CD1c-positive myeloid dendritic cell (primary cell): ENCODE measurements around the gene SSNA1.
"Not testable (repeated sequence)": the region's sequence is repeated elsewhere in the genome, so short reads cannot be mapped to it uniquely, and the experiment has no call there.

Source experiments
- DNase-seq: peaks from one replicate; pipeline ENCODE4 v3.0.0-alpha.2; 2016; ENCODE audit errors: extremely low spot score

Gene SSNA1

GRCh38 chr9:137231372-137232039 lies 43.0 kb downstream of the SSNA1 start:
- no peak for DNase-seq

- DNase-seq: no peak
Observed at GRCh38 chr9:137232101-137232500, 43.6 kb downstream of the SSNA1 start.

- no peak for DNase-seq
Observed at GRCh38 chr9:137232510-137232909, 44.0 kb downstream of the SSNA1 start.

- DNase-seq: no peak
Observed at GRCh38 chr9:137233143-137233980, 44.9 kb downstream of the SSNA1 start.

- DNase-seq: no peak
Observed at GRCh38 chr9:137234055-137234697, 45.7 kb downstream of the SSNA1 start.

GRCh38 chr9:137234758-137235423 lies 46.4 kb downstream of the SSNA1 start:
- DNase-seq: no peak

GRCh38 chr9:137235424-137236237 lies 47.2 kb downstream of the SSNA1 start:
- DNase-seq: no peak

GRCh38 chr9:137236238-137236935 lies 47.9 kb downstream of the SSNA1 start:
- DNase-seq: peak; percentile 93

GRCh38 chr9:137236936-137237421 lies 48.5 kb downstream of the SSNA1 start:
- no peak for DNase-seq

- DNase-seq: no peak
Observed at GRCh38 chr9:137237759-137238726, 49.6 kb downstream of the SSNA1 start.

GRCh38 chr9:137239541-137240200 lies 51.2 kb downstream of the SSNA1 start:
- DNase-seq: not testable (repeated sequence)
